ENCODE data around the gene TENM4.

TENM4 gene

GRCh38 chr11:79262221-79262620, 178.6 kb downstream of the TENM4 start:
- H3K27ac ChIP-seq: no peak overlapping the region
- no peak for DNase-seq (ENCODE audit: low spot score)

GRCh38 chr11:79261684-79262083, 179.1 kb downstream of the TENM4 start:
- no peak for DNase-seq (ENCODE audit: low spot score)
- TF ChIP-seq CTCF (IDR thresholded peaks at IDR 0.05): no peak
- H3K27ac ChIP-seq: no peak overlapping the region
- H3K4me3 ChIP-seq: no peak overlapping the region

More at GRCh38 chr11:79262221-79262620, 178.6 kb downstream of the TENM4 start:
- TF ChIP-seq CTCF (IDR thresholded peaks at IDR 0.05): no peak
- H3K4me3 ChIP-seq: no peak overlapping the region

GRCh38 chr11:79259800-79260199, 181.0 kb downstream of the TENM4 start:
- no peak for TF ChIP-seq CTCF (IDR thresholded peaks at IDR 0.05)
- no peak overlapping the region for H3K27ac ChIP-seq
- H3K4me3 ChIP-seq: no peak overlapping the region
- DNase-seq (ENCODE audit: low spot score): no peak

GRCh38 chr11:79258576-79258975, 182.3 kb downstream of the TENM4 start:
- no peak overlapping the region for H3K27ac ChIP-seq
- no peak for DNase-seq (ENCODE audit: low spot score)
- H3K4me3 ChIP-seq: no peak overlapping the region
- no peak for TF ChIP-seq CTCF (IDR thresholded peaks at IDR 0.05)

- Histone ChIP-seq H3K27ac (no peak overlapping the region), H3K4me3 (no peak overlapping the region)
- no peak for TF ChIP-seq CTCF (IDR thresholded peaks at IDR 0.05)
- no peak for DNase-seq (ENCODE audit: low spot score)
These were observed 184.9 kb downstream of the TENM4 start for GRCh38 chr11:79255965-79256364.

GRCh38 chr11:79253280-79253679, 187.6 kb downstream of the TENM4 start:
- Histone ChIP-seq H3K4me3 (no peak overlapping the region), H3K27ac (no peak overlapping the region)
- no peak for TF ChIP-seq CTCF (IDR thresholded peaks at IDR 0.05)
- no peak for DNase-seq (ENCODE audit: low spot score)

GRCh38 chr11:79249295-79249993, 191.4 kb downstream of the TENM4 start:
- no peak overlapping the region for H3K27ac ChIP-seq
- TF ChIP-seq CTCF (IDR thresholded peaks at IDR 0.05): no peak
- no peak for DNase-seq (ENCODE audit: low spot score)
- H3K4me3 ChIP-seq: no peak overlapping the region
